Activated CD4-positive, alpha-beta T cell treated with anti-CD3 and anti-CD28 coated beads for 36 hours (primary cell): ENCODE data around the gene SLC47A2. TPM values are rescaled to one million over a fixed set of nuclear protein-coding genes. Genes with fewer than 3 reads are reported as not detected.

Source experiments
- ATAC-seq: fragments of 200-7000 bp; cut with Tn5 transposase; one replicate; pipeline ENCODE4 v1.10.0; 2021; ENCODE audit warnings: mild to moderate bottlenecking, moderate library complexity
- CTCF ChIA-PET: fragments of 350-600 bp; sonication (Branson Sonifier 250); formaldehyde crosslinking; loops from one replicate; lab custom pipeline; 2021; ENCODE audit warnings: antibody characterized with exemption; lab: Charles Lee
- POLR2A ChIA-PET: fragments of 350-600 bp; sonication (Branson Sonifier 250); formaldehyde crosslinking; loops from one replicate; lab custom pipeline; 2021; ENCODE audit warnings: antibody characterized with exemption, inconsistent platforms; lab: Charles Lee
- DNase-seq: peaks from one replicate; pipeline ENCODE4 v3.0.0-alpha.2; 2020
- H3K27ac Mint-ChIP-seq: one replicate; pipeline ENCODE4 v1.8.0; 2021; ENCODE audit warnings: mixed read lengths
- H3K27me3 Mint-ChIP-seq: one replicate; pipeline ENCODE4 v1.8.0; 2021; ENCODE audit warnings: mixed read lengths
- H3K36me3 Mint-ChIP-seq: one replicate; pipeline ENCODE4 v1.8.0; 2021; ENCODE audit warnings: low read depth, mixed read lengths
- H3K4me1 Mint-ChIP-seq: one replicate; pipeline ENCODE4 v1.8.0; 2021; ENCODE audit warnings: mixed read lengths
- H3K4me3 Mint-ChIP-seq: one replicate; pipeline ENCODE4 v1.8.0; 2021; ENCODE audit warnings: mild to moderate bottlenecking, moderate library complexity, mixed read lengths
- H3K9me3 Mint-ChIP-seq: one replicate; pipeline ENCODE4 v1.8.0; 2021; ENCODE audit warnings: low read depth, mixed read lengths
- intact Hi-C, 2 experiments: fragments of 100-400 bp; cut with DNase I in 1 of 2; cut with micrococcal nuclease in 1 of 2; formaldehyde crosslinking; loops; one replicate each; pipeline versions ENCODE4 v1.14.2 to v1.15.1; 2022 to 2024; cut with DNase I, micrococcal nuclease
- total RNA-seq, 2 experiments: library from RNA; stranded (reverse); gene quantifications; one replicate each; pipeline ENCODE4 v1.2.3, GENCODE V29; 2021

The SLC47A2 gene
- total RNA-seq, 2 experiments from 2014 or later: not detected

- intact Hi-C loops: no loop called here
- no peaks in the 10 kb centered on the region for H3K36me3 Mint-ChIP-seq
- no peaks in the 10 kb centered on the region for H3K27me3 Mint-ChIP-seq
- no peak for DNase-seq
- ATAC-seq: no peak
- ChIA-PET CTCF (no interaction called here), POLR2A (no interaction called here)
- H3K4me1 Mint-ChIP-seq: no peaks in the 10 kb centered on the region
- no peaks in the 10 kb centered on the region for H3K9me3 Mint-ChIP-seq
- no peak overlapping the region for H3K4me3 Mint-ChIP-seq
- no peak overlapping the region for H3K27ac Mint-ChIP-seq
These were observed 1.6 kb downstream of the SLC47A2 start for GRCh38 chr17:19714542-19715411.

- Mint-ChIP-seq H3K9me3 (no peaks in the 10 kb centered on the region), H3K4me1 (no peaks in the 10 kb centered on the region), H3K36me3 (no peaks in the 10 kb centered on the region), H3K27ac (no peak overlapping the region), H3K4me3 (no peak overlapping the region), H3K27me3 (no peaks in the 10 kb centered on the region)
- DNase-seq (no peak), ATAC-seq (no peak)
- intact Hi-C loops: no loop called here
- CTCF ChIA-PET: interaction anchor here (0.6 kb wide), 1 partner anchor 1868 kb away, joined by 3 read pairs; no protein-coding TSS in a partner anchor
- POLR2A ChIA-PET: no interaction called here
These were observed 2.5 kb downstream of the SLC47A2 start for GRCh38 chr17:19713901-19714361.

GRCh38 chr17:19713462-19713861 lies 2.9 kb downstream of the SLC47A2 start:
- ATAC-seq (no peak), DNase-seq (no peak)
- intact Hi-C loops: no loop called here
- Mint-ChIP-seq H3K36me3 (no peaks in the 10 kb centered on the region), H3K27me3 (no peaks in the 10 kb centered on the region), H3K27ac (no peak overlapping the region), H3K4me3 (no peak overlapping the region), H3K9me3 (no peaks in the 10 kb centered on the region), H3K4me1 (no peaks in the 10 kb centered on the region)
- CTCF ChIA-PET: no interaction called here
- POLR2A ChIA-PET: no interaction called here

- H3K36me3 Mint-ChIP-seq: no peaks in the 10 kb centered on the region
- DNase-seq: no peak
- CTCF ChIA-PET: no interaction called here
- no peaks in the 10 kb centered on the region for H3K4me1 Mint-ChIP-seq
- no peak for ATAC-seq
- no peaks in the 10 kb centered on the region for H3K27me3 Mint-ChIP-seq
- POLR2A ChIA-PET: no interaction called here
- intact Hi-C loops: no loop called here
- H3K9me3 Mint-ChIP-seq: no peaks in the 10 kb centered on the region
- H3K4me3 Mint-ChIP-seq: no peak overlapping the region
- no peak overlapping the region for H3K27ac Mint-ChIP-seq
These were observed 3.9 kb downstream of the SLC47A2 start for GRCh38 chr17:19712436-19713004.

GRCh38 chr17:19709841-19710240 lies 6.5 kb downstream of the SLC47A2 start:
- no peak for ATAC-seq
- H3K9me3 Mint-ChIP-seq: no peaks in the 10 kb centered on the region
- no peak for DNase-seq
- intact Hi-C loops: no loop called here
- POLR2A ChIA-PET: no interaction called here
- no peak overlapping the region for H3K4me3 Mint-ChIP-seq
- H3K27me3 Mint-ChIP-seq: no peaks in the 10 kb centered on the region
- CTCF ChIA-PET: interaction anchor here (0.6 to 1.2 kb wide), 6 partner anchors 35 to 777 kb away, joined by 3 to 4 read pairs (median 4); no protein-coding TSS in a partner anchor
- no peak overlapping the region for H3K27ac Mint-ChIP-seq
- no peaks in the 10 kb centered on the region for H3K4me1 Mint-ChIP-seq
- no peaks in the 10 kb centered on the region for H3K36me3 Mint-ChIP-seq

GRCh38 chr17:19708431-19709175 lies 7.8 kb downstream of the SLC47A2 start:
- Mint-ChIP-seq H3K27ac (no peak overlapping the region), H3K9me3 (no peaks in the 10 kb centered on the region), H3K4me1 (no peaks in the 10 kb centered on the region), H3K4me3 (no peak overlapping the region), H3K27me3 (no peaks in the 10 kb centered on the region), H3K36me3 (no peaks in the 10 kb centered on the region)
- DNase-seq: no peak
- ChIA-PET CTCF (interaction anchor here (1.0 kb wide), 1 partner anchor 38 kb away, joined by 3 read pairs; no protein-coding TSS in a partner anchor), POLR2A (no interaction called here)
- intact Hi-C loops: no loop called here
- ATAC-seq: no peak

- Mint-ChIP-seq H3K36me3 (no peaks in the 10 kb centered on the region), H3K4me3 (no peak overlapping the region), H3K27ac (no peak overlapping the region), H3K27me3 (no peaks in the 10 kb centered on the region), H3K9me3 (no peaks in the 10 kb centered on the region), H3K4me1 (no peaks in the 10 kb centered on the region)
- ChIA-PET CTCF (no interaction called here), POLR2A (no interaction called here)
- DNase-seq (no peak), ATAC-seq (no peak)
- intact Hi-C loops: no loop called here
These were observed 8.6 kb downstream of the SLC47A2 start for GRCh38 chr17:19707728-19708221.

GRCh38 chr17:19706791-19707727 lies 9.3 kb downstream of the SLC47A2 start:
- no peak overlapping the region for H3K4me3 Mint-ChIP-seq
- CTCF ChIA-PET: no interaction called here
- DNase-seq (no peak), ATAC-seq (no peak)
- H3K9me3 Mint-ChIP-seq: no peaks in the 10 kb centered on the region
- no peak overlapping the region for H3K27ac Mint-ChIP-seq
- no peaks in the 10 kb centered on the region for H3K27me3 Mint-ChIP-seq
- no peaks in the 10 kb centered on the region for H3K4me1 Mint-ChIP-seq
- intact Hi-C loops: no loop called here
- no peaks in the 10 kb centered on the region for H3K36me3 Mint-ChIP-seq
- POLR2A ChIA-PET: no interaction called here

- Mint-ChIP-seq H3K27me3 (no peaks in the 10 kb centered on the region), H3K4me3 (no peak overlapping the region), H3K36me3 (no peaks in the 10 kb centered on the region), H3K9me3 (no peaks in the 10 kb centered on the region), H3K4me1 (no peaks in the 10 kb centered on the region), H3K27ac (no peak overlapping the region)
- ATAC-seq (no peak), DNase-seq (no peak)
- intact Hi-C loops: no loop called here
- POLR2A ChIA-PET: no interaction called here
- CTCF ChIA-PET: no interaction called here
These were observed 10.3 kb downstream of the SLC47A2 start for GRCh38 chr17:19705771-19706770.

GRCh38 chr17:19705201-19705600 lies 11.2 kb downstream of the SLC47A2 start:
- intact Hi-C loops: no loop called here
- no peak for ATAC-seq
- no peaks in the 10 kb centered on the region for H3K27me3 Mint-ChIP-seq
- DNase-seq: no peak
- H3K4me3 Mint-ChIP-seq: no peak overlapping the region
- ChIA-PET CTCF (no interaction called here), POLR2A (no interaction called here)
- H3K4me1 Mint-ChIP-seq: no peaks in the 10 kb centered on the region
- no peaks in the 10 kb centered on the region for H3K9me3 Mint-ChIP-seq
- no peak overlapping the region for H3K27ac Mint-ChIP-seq
- H3K36me3 Mint-ChIP-seq: no peaks in the 10 kb centered on the region
